OCI-LY1 (cell line): ENCODE data around the gene CMIP.

Experiments
- H2AFZ ChIP-seq: fragments of 200-600 bp; sonication (generic), shearing (Covaris generic); 2 replicates; pipeline ENCODE4 v1.6.0; 2014; ENCODE audit warnings: antibody characterized with exemption, mild to moderate bottlenecking, low read length
- H3F3A ChIP-seq: fragments of 200-600 bp; sonication (generic), shearing (Covaris generic); 2 replicates; pipeline ENCODE4 v1.6.0; 2014; ENCODE audit warnings: mild to moderate bottlenecking, antibody characterized with exemption, low read length, moderate library complexity; ENCODE audit not compliant: insufficient read depth
- H3K27ac ChIP-seq: fragments of 200-600 bp; sonication (generic); 2 replicates; pipeline ENCODE4 v1.5.1; 2014; ENCODE audit warnings: low read length, mixed run types, mild to moderate bottlenecking, low read depth; ENCODE audit not compliant: poor library complexity, severe bottlenecking
- H3K27me3 ChIP-seq: fragments of 200-600 bp; sonication (generic); 2 replicates; pipeline ENCODE4 v1.6.0; 2014; ENCODE audit warnings: antibody characterized with exemption, mild to moderate bottlenecking, low read length, moderate library complexity; ENCODE audit not compliant: insufficient read depth
- H3K36me3 ChIP-seq: fragments of 200-600 bp; sonication (generic); 2 replicates; pipeline ENCODE4 v1.6.1; 2014; ENCODE audit warnings: mild to moderate bottlenecking, antibody characterized with exemption, low read length, moderate library complexity, mixed read lengths; ENCODE audit not compliant: insufficient read depth
- H3K4me1 ChIP-seq: fragments of 200-600 bp; sonication (generic); 2 replicates; pipeline ENCODE4 v1.5.1; 2014; ENCODE audit warnings: mild to moderate bottlenecking, low read length, moderate library complexity; ENCODE audit not compliant: insufficient read depth, severe bottlenecking
- H3K4me2 ChIP-seq: fragments of 200-600 bp; sonication (generic), shearing (Covaris generic); 2 replicates; pipeline ENCODE4 v1.6.1; 2014; ENCODE audit warnings: low read length
- H3K4me3 ChIP-seq: fragments of 200-600 bp; sonication (generic); 2 replicates; pipeline ENCODE4 v1.5.1; 2014; ENCODE audit warnings: low read length, low read depth, mild to moderate bottlenecking, mixed read lengths; ENCODE audit not compliant: poor library complexity, severe bottlenecking
- H3K79me2 ChIP-seq: fragments of 200-600 bp; shearing (Covaris generic); 2 replicates; pipeline ENCODE4 v1.6.1; 2016; ENCODE audit warnings: mixed run types, low read length, mixed read lengths; ENCODE audit not compliant: insufficient read depth
- H3K9ac ChIP-seq: fragments of 200-600 bp; sonication (generic), shearing (Covaris generic); 2 replicates; pipeline ENCODE4 v1.6.1; 2014; ENCODE audit warnings: mild to moderate bottlenecking, low read length, mixed read lengths
- H3K9me2 ChIP-seq: fragments of 200-600 bp; sonication (generic), shearing (Covaris generic); 2 replicates; pipeline ENCODE4 v1.6.1; 2014; ENCODE audit warnings: low read depth, mild to moderate bottlenecking, low read length, mixed read lengths
- H3K9me3 ChIP-seq: fragments of 200-600 bp; shearing (Covaris generic); 2 replicates; pipeline ENCODE4 v1.6.1; 2014; ENCODE audit warnings: low read length, mixed read lengths
- H4K20me1 ChIP-seq: fragments of 200-600 bp; sonication (generic), shearing (Covaris generic); 2 replicates; pipeline ENCODE4 v1.6.0; 2016; ENCODE audit warnings: mild to moderate bottlenecking, low read length; ENCODE audit not compliant: insufficient read depth
- EZH2 ChIP-seq: fragments of 200-600 bp; sonication (generic), shearing (Covaris generic); IDR thresholded peaks from 2 replicates; pipeline ENCODE4 v1.8.0; 2017; ENCODE audit warnings: borderline replicate concordance, mixed run types, mild to moderate bottlenecking, antibody characterized with exemption, low read length, moderate library complexity, mixed read lengths
- TF ChIP-seq, protein P1 (sequence below): fragments of 200-600 bp; sonication (generic), shearing (Covaris generic); IDR thresholded peaks from 2 replicates; pipeline ENCODE4 v1.5.1; 2017; ENCODE audit warnings: mild to moderate bottlenecking, antibody characterized with exemption, low read length, moderate library complexity, mixed read lengths

CMIP gene

DNA sequence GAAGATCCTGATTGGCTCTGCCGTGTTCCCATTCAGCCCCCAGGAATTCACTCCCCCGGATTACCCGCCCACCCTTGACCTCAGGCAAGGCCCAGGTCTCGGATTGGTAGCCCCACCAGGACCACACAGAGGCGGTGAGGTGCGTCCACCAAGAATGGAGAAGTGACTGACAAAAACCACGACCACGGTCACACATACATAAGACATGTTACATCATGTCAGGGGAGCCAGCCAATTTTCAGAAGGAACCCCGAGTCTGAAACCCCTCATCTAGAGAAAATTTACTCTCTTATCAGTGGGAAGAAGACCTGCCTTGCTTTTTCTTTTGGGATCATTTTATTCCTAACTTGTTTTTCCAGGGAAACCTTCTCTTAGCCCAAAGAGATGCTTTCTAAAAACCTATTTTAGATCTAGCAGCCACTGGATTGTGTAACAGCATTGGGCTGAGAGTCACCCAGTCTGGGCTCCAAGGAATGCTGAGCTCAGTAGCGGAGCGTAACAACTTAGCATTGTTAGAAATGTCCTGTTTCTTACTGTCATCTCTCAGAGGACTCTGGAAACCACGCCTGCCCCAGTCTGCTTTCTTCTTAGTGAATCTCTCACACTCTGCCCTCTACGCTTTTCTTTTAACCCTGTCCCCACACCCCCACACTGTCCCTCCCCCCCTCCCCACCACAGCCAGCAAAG lies 164.1 kb downstream of the CMIP start:
- H3K79me2 ChIP-seq: peaks cover under 1% of the 10 kb centered on the region; the same call in 1 of the 2 replicates
- H3K9me2 ChIP-seq: no peaks in the 10 kb centered on the region
- H3K27me3 ChIP-seq: no peaks in the 10 kb centered on the region
- no peaks in the 10 kb centered on the region for H3F3A ChIP-seq
- TF ChIP-seq, protein P1, sequence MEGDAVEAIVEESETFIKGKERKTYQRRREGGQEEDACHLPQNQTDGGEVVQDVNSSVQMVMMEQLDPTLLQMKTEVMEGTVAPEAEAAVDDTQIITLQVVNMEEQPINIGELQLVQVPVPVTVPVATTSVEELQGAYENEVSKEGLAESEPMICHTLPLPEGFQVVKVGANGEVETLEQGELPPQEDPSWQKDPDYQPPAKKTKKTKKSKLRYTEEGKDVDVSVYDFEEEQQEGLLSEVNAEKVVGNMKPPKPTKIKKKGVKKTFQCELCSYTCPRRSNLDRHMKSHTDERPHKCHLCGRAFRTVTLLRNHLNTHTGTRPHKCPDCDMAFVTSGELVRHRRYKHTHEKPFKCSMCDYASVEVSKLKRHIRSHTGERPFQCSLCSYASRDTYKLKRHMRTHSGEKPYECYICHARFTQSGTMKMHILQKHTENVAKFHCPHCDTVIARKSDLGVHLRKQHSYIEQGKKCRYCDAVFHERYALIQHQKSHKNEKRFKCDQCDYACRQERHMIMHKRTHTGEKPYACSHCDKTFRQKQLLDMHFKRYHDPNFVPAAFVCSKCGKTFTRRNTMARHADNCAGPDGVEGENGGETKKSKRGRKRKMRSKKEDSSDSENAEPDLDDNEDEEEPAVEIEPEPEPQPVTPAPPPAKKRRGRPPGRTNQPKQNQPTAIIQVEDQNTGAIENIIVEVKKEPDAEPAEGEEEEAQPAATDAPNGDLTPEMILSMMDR: no peak
- TF ChIP-seq EZH2: no peak
- H3K4me2 ChIP-seq: peak overlapping the region; percentile 12; the same call in 1 of the 2 replicates
- no peak overlapping the region for H3K4me3 ChIP-seq
- no peaks in the 10 kb centered on the region for H3K9me3 ChIP-seq
- peak overlapping the region; percentile 34 for H3K27ac ChIP-seq
- no peak overlapping the region for H2AFZ ChIP-seq
- H3K4me1 ChIP-seq: peaks cover 22% of the 10 kb centered on the region
- H3K36me3 ChIP-seq: peaks cover 23% of the 10 kb centered on the region; the same call in 1 of the 2 replicates
- H3K9ac ChIP-seq: no peak overlapping the region; the same call in 1 of the 2 replicates
- H4K20me1 ChIP-seq: no peaks in the 10 kb centered on the region

DNA sequence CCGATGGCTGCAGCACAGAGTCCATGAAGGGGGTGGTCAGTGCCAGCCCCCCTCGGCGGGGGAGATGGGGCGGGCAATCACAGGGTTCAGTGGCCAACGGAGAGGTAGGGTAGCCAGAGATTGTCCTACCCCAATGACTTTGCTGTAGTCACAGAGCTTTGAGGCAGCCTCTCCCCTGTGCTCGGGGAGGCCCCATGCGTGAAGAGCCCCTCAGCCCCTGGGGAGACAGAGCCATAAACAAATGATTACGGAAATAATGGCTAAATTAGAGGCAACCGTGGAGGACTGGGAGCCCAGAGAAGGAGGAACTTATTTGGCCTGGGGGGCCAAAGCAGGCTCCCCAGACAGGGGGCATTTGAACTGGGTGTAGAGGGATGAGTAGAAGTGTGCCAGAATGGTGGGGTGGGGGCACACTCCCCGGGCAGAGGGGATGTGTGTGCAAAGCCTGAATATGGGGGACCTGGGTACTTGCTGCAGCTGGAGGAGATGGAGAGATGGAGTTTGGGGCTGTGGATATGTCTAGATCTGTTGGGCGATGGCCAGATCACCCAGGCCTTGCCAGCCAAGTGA lies 164.8 kb downstream of the CMIP start:
- Histone ChIP-seq H3K27ac (peak overlapping the region; percentile 34), H3K79me2 (no peaks in the 10 kb centered on the region), H3K9me3 (no peaks in the 10 kb centered on the region), H3K4me2 (no peak overlapping the region; the same call in 1 of the 2 replicates), H3K4me3 (no peak overlapping the region), H3K4me1 (peaks cover 22% of the 10 kb centered on the region), H3F3A (no peaks in the 10 kb centered on the region), H3K27me3 (no peaks in the 10 kb centered on the region), H3K9me2 (no peaks in the 10 kb centered on the region), H3K9ac (no peak overlapping the region; the same call in 1 of the 2 replicates), H4K20me1 (no peaks in the 10 kb centered on the region), H2AFZ (no peak overlapping the region), H3K36me3 (peaks cover 26% of the 10 kb centered on the region; the same call in 1 of the 2 replicates)
- TF ChIP-seq, protein P1: no peak
- no peak for TF ChIP-seq EZH2

DNA sequence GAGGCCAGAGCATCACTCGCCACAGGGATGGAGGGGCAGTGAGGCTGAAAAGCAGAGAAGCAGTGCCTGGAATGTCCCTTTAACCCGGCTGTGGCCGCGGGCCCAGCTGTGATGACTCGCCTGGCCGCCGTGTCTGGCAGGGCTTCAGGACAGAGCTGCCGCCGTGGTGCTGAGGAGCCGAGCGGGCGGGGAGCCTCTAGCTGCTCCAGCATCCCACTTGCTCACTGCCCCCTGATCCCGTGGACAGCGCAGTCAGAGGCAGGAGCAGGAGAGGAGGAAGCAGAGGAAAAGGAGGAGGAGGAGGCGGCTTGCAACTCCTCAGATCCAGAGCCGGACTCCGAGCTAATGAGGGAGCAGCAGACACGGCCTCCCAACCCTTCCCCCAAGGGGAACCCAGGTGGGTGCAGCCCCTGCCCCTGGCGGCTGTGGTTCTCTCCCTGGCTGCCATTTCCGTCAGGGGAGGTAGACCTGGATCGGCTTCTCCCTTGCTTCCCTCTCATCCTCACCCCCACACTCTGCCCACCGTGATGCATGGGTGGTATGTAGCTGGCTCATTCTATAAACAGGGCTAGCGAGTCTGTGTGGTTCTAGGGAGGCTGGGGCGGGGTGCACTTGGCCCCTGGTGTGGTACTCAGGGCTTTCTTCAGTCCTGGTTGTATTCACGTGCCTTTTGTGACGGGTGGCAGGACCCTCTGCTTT lies 165.7 kb downstream of the CMIP start:
- no peaks in the 10 kb centered on the region for H3F3A ChIP-seq
- no peak for TF ChIP-seq EZH2
- TF ChIP-seq, protein P1: no peak
- no peaks in the 10 kb centered on the region for H4K20me1 ChIP-seq
- H3K4me2 ChIP-seq: no peak overlapping the region
- H2AFZ ChIP-seq: no peak overlapping the region
- H3K9me2 ChIP-seq: no peaks in the 10 kb centered on the region
- H3K9ac ChIP-seq: no peak overlapping the region
- no peaks in the 10 kb centered on the region for H3K27me3 ChIP-seq
- H3K4me3 ChIP-seq: no peak overlapping the region
- H3K9me3 ChIP-seq: no peaks in the 10 kb centered on the region
- no peaks in the 10 kb centered on the region for H3K79me2 ChIP-seq
- H3K4me1 ChIP-seq: peaks cover 30% of the 10 kb centered on the region
- H3K36me3 ChIP-seq: peaks cover 26% of the 10 kb centered on the region; the same call in 1 of the 2 replicates
- H3K27ac ChIP-seq: peak overlapping the region; percentile 43
